Measurements from ENCODE around the gene CDH13. TPM values are rescaled to one million over a fixed set of nuclear protein-coding genes. Genes with fewer than 3 reads are reported as not detected.

The CDH13 gene
- total and polyA plus RNA-seq, 2 of the 8 experiments (the other 6 are each of a cell fraction or from before 2014, with no cell fraction given), result 2.3 to 2.4 TPM

DNA sequence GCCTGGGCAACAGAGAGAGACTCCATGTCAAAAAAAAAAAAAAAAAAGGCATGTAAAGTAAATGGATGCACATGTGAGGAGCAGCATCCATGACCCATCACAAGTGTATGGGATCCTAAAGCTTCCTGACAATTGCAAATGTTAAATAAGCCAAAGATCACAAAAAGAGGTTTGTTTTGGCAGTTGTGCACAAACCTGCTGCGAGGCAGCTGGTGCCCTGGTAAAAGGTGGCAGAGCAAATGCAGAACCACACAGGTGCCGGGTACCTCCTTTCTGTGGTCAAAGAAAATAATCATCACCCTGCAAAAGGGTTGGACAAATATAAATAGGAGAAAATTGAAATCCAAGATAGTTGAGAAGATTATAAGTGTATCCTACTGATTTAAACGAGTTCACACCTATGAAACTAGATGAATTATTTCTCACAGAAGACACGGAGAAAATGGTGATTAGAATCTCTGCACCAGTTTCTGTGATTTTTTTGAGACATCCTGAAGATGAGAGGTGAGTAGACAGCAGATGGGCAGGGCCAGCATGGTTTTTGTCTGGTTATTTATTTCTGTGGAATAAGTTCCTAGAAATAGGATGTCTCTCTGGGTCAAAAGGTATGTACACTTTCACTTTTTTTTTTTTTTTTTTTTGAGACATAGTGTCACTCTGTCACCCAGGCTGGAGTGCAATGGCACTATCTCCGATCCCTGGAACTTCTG lies 291.3 kb downstream of the CDH13 start:
- no peaks in the 10 kb centered on the region for H3K4me1 ChIP-seq (replicated peaks in 1 of 4; ENCODE audit: control insufficient read depth in 3 of 4, insufficient read depth in 4 of 4, low read length in 3 of 4)
- H3K36me3 ChIP-seq (ENCODE audit: control insufficient read depth in 2 of 4, insufficient read depth in 4 of 4, low read length in 3 of 4), result no peaks in the 10 kb centered on the region
- no peak overlapping the region for H3K23ac ChIP-seq (ENCODE audit: insufficient read length)
- no peak overlapping the region for H2BK20ac ChIP-seq (ENCODE audit: low read length)
- H3K4me2 ChIP-seq (ENCODE audit: insufficient read depth in 1 of 2, low read depth in 2 of 2, low read length in 2 of 2), result no peak overlapping the region
- H4K91ac ChIP-seq (replicated peaks; ENCODE audit: insufficient read length, low read length), result no peak overlapping the region
- no peak overlapping the region for H2BK5ac ChIP-seq (ENCODE audit: low read depth, low read length)
- DNase-seq (ENCODE audit: low read depth in 1 of 2, low spot score in 2 of 2) (no peak), FAIRE-seq (no peak)
- H2BK120ac ChIP-seq (replicated peaks; ENCODE audit: low read depth, low read length), result no peak overlapping the region
- H3K79me1 ChIP-seq (ENCODE audit: low read depth, low read length), result no peaks in the 10 kb centered on the region
- no peaks in the 10 kb centered on the region for H3K27me3 ChIP-seq (replicated peaks in 1 of 4; ENCODE audit: control insufficient read depth in 3 of 4, extremely low read depth in 1 of 4, insufficient read depth in 3 of 4, low read length in 3 of 4)
- H2AK5ac ChIP-seq (ENCODE audit: low read depth, low read length), result no peak overlapping the region
- H2BK15ac ChIP-seq (ENCODE audit: low read length), result no peak overlapping the region
- ChIA-PET POLR2A (ENCODE audit: partially characterized antibody) (no interaction called here), CTCF (ENCODE audit: partially characterized antibody) (no interaction called here)
- TF ChIP-seq KDM4A (IDR thresholded peaks at IDR 0.05; ENCODE audit: low read depth, low read length, severe bottlenecking), result no peak
- no peak for TF ChIP-seq ASH2L (IDR thresholded peaks at IDR 0.05; ENCODE audit: low read length)
- no peak overlapping the region for H3K14ac ChIP-seq (ENCODE audit: insufficient read length)
- no peaks in the 10 kb centered on the region for H4K20me1 ChIP-seq (replicated peaks in 1 of 2; ENCODE audit: control insufficient read depth in 1 of 2, insufficient read depth in 2 of 2, low read length in 2 of 2)
- H2BK12ac ChIP-seq (ENCODE audit: low read depth, low read length), result no peak overlapping the region
- no peak overlapping the region for H3K56ac ChIP-seq (replicated peaks; ENCODE audit: insufficient read length, low read depth, low read length)
- H3K9me3 ChIP-seq (ENCODE audit: insufficient read depth in 2 of 2, low read depth in 1 of 2, low read length in 1 of 2), result no peaks in the 10 kb centered on the region
- H3K4ac ChIP-seq (replicated peaks; ENCODE audit: insufficient read length, low read depth, low read length), result no peak overlapping the region
- WGBS, 2 experiments (ENCODE audit: extremely low coverage in 1 of 2, insufficient coverage in 1 of 2, insufficient read length in 1 of 2, insufficient replicate concordance in 2 of 2, low coverage in 1 of 2, low lambda C conversion rate in 2 of 2, missing lambda C conversion rate in 1 of 2), result 79% methylated on average over 4 of the region's 5 CpGs; no CpG with 5 or more reads in 1 of the 2 experiments
- H3K9ac ChIP-seq (replicated peaks in 1 of 4; ENCODE audit: extremely low read depth in 1 of 4, low read depth in 3 of 4, low read length in 3 of 4), result no peak overlapping the region
- no peak overlapping the region for H3K18ac ChIP-seq (ENCODE audit: extremely low read depth, low read length)
- no peaks in the 10 kb centered on the region for H3K23me2 ChIP-seq (ENCODE audit: low read depth, low read length)
- no peak overlapping the region for H4K5ac ChIP-seq (ENCODE audit: insufficient read length, low read depth, low read length)
- H3K4me3 ChIP-seq (ENCODE audit: extremely low read depth in 1 of 4, insufficient read depth in 2 of 4, low read depth in 3 of 4, low read length in 4 of 4), result no peak overlapping the region
- H4K8ac ChIP-seq (ENCODE audit: extremely low read depth, insufficient read depth, low read length), result no peak overlapping the region
- H3K79me2 ChIP-seq (ENCODE audit: control insufficient read depth in 1 of 2, insufficient read depth in 2 of 2, low read length in 2 of 2), result no peaks in the 10 kb centered on the region
- H3K27ac ChIP-seq (ENCODE audit: low read depth, low read length), result no peak overlapping the region
- no peak overlapping the region for H2AFZ ChIP-seq (ENCODE audit: low read length)
